Measurements from ENCODE around the gene REPS1.
"Not testable (repeated sequence)": the region's sequence is repeated elsewhere in the genome, so short reads cannot be mapped to it uniquely, and the experiment has no call there.

Gene REPS1

GRCh38 chr6:138987643-138988468 is at the start of gene REPS1:
REPS1 (minus strand) TSS chr6:138988253; CDS start chr6:138987682, 571 bp downstream.
- peak; percentile 92 to 96 for DNase-seq

DNA sequence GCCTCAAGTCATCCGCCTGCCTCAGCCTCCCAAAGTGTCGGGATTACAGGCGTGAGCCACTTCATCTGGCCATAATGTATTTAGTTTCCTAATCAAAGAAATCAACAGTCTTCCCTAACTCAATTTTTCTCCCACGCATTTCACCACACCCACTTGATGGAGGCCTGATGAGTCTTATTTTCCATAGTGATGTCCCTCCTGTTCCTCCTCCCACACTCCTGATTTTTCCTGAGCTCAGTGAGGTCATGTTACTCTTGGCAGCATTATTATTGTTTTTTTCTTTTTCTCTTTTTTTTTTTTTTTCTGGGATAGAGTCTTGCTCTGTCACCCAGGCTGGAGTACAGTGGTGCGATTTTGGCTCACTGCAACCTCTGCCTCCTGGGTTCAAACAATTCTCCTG is 49.4 kb upstream of the REPS1 start:
- no peak for DNase-seq

- no peak for DNase-seq
Observed at GRCh38 chr6:139030228-139030963, 42.3 kb upstream of the REPS1 start.

DNA sequence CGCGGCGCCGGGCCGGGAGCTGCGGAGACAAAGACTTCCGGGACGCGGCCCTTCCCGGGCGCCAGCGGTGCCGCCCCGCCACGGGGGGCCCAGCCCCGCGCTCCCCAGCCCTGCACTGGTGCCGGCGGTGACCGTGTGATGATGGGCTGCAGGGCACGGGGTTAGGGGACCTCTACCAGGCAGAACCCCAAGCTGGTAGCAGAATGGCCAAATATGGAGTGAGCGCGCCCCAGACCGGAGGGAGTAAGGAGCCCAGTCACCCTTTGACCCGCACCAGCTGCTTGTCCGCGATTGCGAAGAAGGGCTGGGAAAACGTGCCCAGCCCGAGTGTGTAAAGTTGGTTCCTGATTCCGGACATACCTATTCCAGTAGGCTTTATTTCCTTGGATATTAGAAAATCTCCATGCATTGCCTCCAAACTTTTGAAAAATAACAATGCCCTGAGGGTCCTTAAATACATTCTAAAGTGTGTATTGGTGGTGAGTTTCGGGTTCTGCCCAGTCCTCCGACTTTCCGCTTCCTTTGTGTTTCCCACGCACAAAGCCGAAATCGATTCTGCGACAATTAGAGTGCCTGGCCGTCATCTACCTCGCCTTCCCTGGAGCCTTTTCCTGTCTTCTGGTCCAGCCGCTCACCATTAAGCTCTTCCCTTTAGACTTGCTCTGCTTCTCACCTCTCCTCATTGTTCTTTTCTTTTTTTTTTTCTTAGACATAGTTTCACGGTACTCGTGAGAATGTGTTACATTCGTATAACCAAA is 41.6 kb upstream of the REPS1 start:
- DNase-seq = peak; percentile 12 to 16

DNA sequence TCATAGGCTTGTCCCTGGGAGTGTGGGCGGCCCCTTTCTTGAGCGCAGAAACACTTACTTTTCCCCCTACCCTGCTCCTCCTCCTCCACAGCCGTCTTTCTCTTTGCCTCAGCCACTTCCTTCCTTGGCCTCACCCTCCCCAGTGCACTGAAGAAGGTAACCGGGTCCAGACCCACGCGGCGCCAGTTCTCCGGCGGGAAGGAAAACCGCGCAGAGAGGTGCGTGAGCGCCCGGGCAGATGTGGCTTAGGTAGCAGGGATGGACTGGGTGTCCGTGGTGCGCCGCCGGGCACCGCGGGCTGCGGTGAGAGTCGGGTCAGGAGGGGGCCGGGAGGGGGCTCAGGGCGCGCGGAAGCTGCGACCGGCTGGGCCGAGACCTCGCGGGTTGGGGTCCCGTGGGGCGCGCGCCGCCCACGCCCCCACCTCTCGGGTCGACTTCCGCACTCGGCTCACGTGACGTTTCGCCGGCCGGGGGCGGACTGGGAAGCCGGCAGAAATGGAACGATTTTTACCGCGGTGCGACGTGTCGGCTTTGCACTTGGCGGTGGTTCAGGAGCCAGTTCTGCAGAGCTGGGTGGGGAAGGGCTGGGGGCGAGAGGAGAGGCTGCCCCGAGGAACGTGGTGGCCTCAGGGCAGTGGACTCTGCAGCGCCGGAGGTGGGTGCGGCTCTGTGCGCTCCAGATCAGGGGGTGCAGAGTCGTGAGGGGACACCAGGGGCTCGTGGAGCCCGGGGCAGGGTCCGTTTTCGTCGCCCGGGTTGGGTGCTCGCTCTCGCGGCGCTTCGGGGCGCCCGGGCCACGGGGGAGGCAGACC is 40.8 kb upstream of the REPS1 start, which contains the start of gene ABRACL:
Gene ABRACL, plus strand, starts transcription at position 88 of the 812 bp plus-strand sequence. CDS start 5,416 bp downstream, outside the sequence.
- DNase-seq = peak; percentile 70 to 74

- DNase-seq = no peak
Observed at GRCh38 chr6:139028215-139028657, 40.2 kb upstream of the REPS1 start.

- DNase-seq = peak; percentile 30 to 45
Observed at GRCh38 chr6:139027620-139028182, 39.6 kb upstream of the REPS1 start.

DNA sequence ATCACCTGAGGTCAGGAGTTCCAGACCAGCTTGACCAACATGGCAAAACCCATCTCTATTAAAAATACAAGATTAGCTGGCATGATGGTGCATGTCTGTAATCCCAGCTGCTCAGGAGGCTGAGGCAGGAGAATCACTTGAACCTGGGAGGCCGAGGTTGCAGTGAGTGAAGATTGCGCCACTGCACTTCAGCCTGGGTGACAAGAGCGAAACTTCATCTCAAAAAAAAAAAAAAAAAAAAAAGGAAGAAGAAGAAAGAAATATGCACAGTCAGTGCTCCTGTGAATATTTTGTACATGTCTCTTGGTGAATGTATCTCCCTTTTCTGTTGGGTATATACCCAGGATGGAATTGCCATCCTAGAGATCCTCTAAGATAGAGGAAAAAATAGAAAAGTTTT is 37.4 kb upstream of the REPS1 start:
- DNase-seq = not testable (repeated sequence)

GRCh38 chr6:139020689-139021088 is 32.6 kb upstream of the REPS1 start:
- DNase-seq = no peak

GRCh38 chr6:139019722-139020121 is 31.7 kb upstream of the REPS1 start:
- DNase-seq = no peak

DNA sequence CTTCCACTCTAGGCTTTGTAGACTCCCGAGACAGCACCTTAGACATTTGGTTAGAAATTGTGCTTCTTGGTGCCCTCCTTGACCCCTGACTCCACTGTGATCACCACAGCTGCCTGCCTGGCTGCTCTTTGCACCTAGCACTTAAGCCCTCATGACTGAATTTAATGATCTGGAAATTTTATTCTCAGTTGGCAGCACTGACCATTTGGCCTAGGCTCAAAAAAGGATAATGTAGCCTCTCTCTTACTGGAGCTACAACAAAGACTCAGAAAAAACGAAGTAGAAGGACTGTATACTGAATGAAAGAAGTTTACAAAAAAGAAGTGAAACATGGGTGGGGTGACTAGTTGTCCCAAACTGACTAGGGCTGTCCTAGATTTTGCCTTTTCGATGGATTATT is 29.2 kb upstream of the REPS1 start:
- DNase-seq = no peak

DNA sequence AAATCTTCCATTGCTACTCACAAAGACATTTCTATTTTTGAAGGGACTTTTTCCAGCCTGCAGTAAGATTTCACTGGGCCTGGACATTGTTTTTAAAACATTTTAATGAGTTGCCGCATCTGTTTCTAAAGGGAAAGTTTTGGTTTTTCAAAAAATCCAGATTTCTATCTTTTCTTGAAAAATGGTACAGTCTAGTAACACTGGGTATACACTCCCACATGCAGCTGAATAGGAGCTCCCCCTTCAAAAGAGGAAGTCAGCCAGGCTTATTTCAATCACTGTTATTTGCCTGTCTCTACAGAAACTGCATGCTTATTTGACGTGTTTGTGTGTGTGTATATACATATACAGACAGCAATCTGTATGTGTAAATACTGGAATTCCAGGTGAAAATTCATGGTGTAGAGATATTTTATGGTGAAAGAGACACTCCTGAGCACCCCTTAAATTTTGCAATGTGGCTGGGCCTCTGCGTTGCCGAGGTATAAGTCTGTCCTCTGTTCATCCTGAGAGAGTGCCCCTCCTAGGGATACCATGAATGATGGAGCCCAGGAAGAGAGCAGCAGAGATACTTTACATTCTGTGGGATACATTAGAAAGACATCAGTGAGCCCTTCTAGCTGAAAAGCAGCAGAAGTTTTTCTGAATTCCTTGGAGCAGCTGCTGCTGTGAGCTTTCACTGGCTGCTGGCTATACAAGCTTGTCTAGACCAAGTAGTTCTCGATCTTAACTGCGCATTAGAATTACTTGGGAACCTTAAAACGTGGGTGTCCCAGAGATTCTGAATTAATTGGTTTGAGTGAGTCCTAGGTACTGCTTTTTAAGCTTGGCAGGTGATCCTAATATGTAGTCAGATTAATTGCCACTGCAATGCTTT is 28.5 kb upstream of the REPS1 start:
- no peak for DNase-seq

- DNase-seq = no peak
Observed at GRCh38 chr6:139014945-139015344, 26.9 kb upstream of the REPS1 start.

- no peak for DNase-seq
Observed at GRCh38 chr6:139013185-139013800, 25.2 kb upstream of the REPS1 start.

DNA sequence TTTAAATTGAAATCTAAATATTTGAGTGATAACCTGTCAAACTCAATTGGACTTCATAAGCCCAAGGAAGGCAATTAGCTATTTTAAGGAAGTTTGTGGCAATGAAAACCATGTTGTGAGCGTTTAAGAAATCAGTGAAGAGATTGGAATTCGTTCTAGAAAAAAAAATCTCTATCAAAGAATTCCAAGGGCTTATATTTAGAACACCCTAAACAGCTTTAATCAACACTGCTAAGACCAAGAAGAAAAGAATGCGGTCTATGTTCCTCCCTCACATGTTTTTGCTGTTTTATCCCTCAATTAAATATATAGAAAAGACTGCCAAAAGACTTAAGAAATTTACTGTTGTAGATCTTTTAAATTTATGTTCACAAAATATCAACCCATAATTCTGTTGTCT is 23.9 kb upstream of the REPS1 start:
- DNase-seq = no peak

DNA sequence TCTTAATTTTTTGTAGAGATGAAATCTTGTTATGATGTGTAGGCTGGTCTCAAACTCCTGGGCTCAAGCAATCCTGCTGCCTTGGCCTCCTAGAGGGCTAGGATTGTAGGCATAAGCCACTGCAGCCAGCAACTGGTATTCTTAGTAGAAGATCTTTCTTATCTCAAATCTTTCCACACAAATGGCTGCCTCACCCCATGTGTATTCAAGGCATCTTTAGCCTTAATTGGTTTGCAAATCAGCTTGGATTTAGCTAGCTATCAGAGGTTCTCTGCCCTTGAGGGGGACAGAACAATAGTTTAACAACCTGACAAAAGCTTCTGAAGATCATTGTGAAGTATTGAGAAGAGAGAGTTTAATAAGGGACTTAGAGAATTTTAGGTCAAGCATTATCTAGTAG is 22.6 kb upstream of the REPS1 start:
- DNase-seq = no peak

DNA sequence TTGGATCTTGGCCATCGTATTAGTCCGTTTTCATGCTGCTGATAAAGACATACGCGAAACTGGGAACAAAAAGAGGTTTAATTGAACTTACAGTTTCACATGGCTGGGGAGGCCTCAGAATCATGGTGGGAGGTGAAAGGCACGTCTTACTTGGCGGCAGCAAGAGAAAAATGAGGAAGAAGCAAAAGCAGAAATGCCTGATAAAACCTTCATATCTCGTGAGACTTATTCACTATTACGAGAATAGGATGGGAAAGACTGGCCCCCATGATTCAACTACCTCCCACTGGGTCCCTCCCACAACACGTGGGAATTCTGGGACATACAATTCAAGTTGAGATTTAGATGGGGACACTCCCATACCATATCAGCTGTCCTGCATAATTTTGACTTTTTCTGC is 20.1 kb upstream of the REPS1 start:
- no peak for DNase-seq

DNA sequence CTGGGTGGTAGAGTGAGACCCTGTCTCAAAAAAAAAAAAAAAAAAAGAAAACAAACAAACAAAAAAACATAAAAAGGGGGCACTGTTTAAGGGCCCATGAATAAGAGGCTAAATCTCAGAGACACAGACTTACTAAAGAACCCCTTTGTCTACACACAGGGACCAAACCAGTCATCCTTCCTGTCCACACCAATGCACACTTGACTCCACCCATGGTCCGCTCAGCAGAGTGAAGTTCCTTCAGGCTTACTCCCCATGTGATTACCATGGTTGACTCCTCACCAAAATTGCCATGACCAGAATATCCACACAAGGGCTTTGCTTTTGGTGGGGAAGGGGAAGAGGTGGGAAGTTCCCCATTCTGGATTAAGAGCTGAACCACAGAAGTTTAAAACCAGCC is 19.4 kb upstream of the REPS1 start:
- no peak for DNase-seq

DNA sequence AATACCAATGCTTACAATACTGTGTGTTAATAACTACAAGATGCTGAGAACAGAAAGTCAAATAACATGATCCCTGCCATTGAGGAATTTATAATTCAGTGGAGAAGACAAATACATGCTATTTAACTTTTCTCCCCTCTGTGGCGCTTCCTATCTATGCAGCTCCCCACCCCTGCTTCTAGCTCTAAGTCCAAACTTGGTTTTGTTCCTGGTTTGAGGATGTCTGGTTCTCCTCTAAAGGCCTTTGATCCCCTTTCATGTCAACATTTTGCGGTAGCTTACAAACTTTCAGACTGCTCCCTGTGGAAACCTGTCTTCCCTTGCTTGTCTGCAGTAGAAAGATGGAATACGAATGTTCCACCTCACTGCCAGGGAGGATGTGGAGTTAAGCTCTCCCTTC is 18.4 kb upstream of the REPS1 start:
- no peak for DNase-seq

DNA sequence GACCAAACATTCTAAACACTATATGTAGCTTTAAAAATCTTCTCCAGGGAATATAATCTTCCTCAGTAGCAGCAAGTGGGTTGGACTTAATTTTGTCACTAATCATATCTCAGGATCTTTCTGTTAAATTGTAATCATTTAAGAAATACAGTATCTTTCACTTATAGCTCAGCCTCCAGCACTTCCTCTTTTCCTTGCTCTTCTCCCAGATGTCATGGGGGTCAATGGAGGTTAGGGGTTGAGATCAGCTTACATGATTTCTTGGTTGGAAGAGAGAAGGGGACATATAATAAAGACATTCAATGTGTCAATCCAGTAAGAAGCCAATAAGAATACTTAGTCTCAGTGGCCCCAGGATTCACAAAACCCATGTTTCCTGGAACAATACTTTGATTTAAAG is 15.7 kb upstream of the REPS1 start:
- DNase-seq = no peak
